ENCODE measurements around the gene RBM25.
"Not testable (repeated sequence)": the region's sequence is repeated elsewhere in the genome, so short reads cannot be mapped to it uniquely, and the experiment has no call there.

The RBM25 gene

DNA sequence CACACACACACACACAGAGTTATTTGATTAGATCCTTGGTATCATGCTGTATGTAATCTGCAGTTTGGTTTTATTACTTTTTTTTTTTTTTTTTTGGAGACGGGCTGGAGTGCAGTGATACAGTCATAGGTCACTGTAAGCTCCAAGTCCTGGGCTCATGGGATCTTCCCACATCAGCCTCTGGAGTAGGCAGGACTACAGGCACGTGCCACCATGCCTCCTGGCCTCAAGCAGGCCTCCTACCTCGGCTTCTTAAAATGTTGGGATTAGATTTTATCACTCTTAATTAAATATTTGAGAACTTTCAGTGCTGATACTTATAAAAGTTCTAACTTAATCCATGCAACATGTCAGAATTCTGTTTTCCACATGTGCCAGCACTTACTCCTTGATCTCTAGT is 46.7 kb downstream of the RBM25 start:
- DNase-seq = no peak

DNA sequence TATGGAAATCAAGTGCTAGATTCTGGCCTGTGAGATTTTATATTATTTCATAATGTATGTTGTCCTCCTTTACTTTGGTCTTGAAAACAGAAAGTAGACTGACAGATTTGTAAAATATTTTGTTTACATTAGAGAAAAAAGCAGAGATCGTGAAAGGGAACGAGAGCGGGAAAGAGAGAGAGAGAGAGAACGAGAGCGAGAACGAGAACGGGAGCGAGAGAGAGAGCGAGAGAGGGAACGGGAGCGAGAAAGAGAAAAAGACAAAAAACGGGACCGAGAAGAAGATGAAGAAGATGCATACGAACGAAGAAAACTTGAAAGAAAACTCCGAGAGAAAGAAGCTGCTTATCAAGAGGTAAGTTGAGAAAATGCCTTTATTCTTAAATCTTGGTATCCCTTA is 47.4 kb downstream of the RBM25 start:
- DNase-seq = no peak

DNA sequence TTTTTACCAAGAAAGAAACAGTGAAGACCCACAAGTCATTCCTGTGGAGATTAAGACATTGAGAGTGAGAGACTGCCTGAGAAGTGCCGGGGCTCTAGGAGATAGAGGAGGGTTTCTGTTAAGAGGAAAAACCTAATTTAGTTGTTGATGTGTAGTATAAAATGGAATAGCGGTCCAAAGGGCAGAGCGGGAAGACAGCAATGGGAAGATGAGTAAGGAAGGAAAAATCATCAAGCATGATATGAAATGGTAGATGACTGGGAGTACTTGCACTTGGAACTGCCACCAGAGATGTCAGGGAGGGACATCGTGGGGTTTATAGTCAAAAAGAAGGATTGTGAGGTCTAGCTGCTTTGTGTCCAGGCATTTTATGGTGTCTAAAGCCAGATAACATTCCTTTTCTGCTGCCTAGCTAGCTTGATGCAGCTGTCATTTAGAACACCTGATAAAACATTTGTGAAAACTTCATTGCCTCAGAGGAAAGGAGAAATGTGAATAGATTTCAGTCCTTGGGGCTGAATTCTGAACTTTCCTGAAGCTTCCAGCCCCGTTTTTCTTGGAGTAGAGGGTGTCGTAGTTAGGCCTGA is 57.8 kb downstream of the RBM25 start:
- no peak for DNase-seq

DNA sequence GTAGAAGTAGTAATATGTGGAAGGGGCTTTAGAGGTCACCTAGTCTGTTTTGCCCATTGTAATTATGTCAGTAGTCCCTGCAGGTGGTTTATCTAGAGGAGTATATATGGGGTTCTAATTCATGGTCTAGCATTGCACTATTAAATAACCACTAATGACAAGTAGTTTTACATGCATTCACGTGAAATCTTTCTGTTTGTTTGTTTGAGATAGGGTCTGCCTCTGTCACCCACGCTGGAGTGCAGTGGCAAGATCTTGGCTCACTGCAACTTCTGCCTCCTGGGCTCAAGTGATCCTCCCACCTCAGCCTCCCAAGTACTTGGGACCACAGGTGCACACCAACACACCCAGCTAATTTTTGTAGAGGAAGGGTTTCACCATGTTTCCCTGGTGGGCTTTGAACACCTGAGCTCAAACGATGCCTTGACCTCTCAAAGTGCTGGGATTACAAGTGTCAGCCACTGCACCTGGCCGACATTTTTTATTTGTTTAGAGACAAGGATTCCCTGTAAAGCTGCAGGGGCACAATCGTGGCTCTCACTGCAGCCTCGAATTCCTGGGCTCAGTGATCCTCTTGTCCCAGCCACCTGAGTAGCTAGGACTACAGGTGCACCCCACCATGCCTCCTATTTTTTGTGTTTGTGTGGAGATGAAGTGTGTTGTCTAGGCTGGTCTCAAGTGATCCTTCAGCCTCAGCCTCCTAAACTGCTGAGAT is 66.0 kb downstream of the RBM25 start:
- no peak for DNase-seq

DNA sequence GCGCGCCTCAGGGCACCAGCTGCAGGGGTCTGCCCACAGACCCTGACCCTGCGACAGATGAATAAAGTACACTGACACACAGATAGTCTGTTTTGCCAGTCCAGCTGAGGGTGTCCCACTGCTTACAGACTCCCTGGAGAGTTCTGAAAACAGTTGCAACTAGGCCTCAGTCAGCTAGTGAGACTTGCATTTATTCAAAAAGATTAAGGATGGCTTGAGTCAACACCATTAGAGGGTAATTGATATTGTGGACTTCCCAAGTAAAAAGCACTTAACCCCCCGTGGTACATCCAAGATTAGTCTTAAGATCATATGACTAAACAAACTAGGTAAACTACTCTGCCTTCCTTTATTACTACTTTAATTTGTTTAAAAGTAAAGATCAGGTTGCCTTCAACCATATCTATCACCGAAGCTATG is 66.8 kb downstream of the RBM25 start:
- no peak for DNase-seq

DNA sequence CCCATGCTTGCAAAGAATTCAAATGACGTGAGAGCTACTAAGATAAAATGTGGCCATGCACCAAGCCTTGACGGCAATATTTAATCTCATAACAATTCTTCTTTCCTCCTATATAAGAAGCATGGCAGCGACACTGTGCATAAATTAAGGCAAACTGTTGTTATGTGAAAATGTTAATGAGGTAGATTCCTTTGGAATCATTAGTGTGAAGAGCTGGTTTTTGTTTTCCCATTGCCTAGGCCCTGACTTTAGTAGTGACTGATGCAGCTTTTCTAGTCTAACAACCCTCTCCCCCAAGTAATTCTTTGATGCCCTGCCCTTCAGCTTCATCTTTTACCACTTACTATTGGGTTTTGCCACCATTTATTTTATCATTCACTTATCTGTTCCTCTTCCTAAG is 67.4 kb downstream of the RBM25 start:
- DNase-seq = no peak

DNA sequence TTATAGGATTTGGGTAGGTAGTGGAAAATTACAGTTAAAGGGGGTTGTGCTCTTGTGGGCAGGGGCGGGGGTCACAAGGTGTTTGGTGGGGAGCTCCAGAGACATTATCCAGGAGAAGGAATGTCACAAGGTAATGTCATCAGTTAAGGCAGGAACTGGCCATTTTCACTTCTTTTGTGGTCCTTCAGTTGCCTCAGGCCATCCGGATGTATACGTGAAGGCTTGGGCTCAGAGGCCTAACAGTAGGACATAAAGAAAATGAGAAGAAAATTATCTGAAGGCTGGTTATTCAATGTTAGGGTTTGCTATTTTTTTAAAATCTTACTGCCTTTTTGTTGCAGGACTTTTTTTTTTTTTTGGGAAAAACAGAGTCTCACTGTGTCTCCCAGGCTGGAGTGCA is 75.5 kb downstream of the RBM25 start:
- no peak for DNase-seq

DNA sequence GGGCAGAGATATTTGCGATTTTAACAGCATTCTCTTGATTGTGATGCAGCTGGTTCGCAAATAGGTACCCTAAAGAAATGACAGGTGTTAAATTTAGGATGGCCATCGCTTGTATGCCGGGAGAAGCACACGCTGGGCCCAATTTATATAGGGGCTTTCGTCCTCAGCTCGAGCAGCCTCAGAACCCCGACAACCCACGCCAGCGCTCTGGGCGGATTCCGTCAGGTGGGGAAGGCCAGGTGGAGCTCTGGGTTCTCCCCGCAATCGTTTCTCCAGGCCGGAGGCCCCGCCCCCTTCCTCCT is 77.7 kb downstream of the RBM25 start:
- no peak for DNase-seq

DNA sequence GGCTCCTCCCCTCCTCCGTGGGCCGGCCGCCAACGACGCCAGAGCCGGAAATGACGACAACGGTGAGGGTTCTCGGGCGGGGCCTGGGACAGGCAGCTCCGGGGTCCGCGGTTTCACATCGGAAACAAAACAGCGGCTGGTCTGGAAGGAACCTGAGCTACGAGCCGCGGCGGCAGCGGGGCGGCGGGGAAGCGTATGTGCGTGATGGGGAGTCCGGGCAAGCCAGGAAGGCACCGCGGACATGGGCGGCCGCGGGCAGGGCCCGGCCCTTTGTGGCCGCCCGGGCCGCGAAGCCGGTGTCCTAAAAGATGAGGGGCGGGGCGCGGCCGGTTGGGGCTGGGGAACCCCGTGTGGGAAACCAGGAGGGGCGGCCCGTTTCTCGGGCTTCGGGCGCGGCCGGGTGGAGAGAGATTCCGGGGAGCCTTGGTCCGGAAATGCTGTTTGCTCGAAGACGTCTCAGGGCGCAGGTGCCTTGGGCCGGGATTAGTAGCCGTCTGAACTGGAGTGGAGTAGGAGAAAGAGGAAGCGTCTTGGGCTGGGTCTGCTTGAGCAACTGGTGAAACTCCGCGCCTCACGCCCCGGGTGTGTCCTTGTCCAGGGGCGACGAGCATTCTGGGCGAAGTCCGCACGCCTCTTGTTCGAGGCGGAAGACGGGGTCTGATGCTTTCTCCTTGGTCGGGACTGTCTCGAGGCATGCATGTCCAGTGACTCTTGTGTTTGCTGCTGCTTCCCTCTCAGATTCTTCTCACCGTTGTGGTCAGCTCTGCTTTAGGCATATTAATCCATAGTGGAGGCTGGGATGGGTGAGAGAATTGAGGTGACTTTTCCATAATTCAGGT is 78.3 kb downstream of the RBM25 start, which contains the start of gene PSEN1:
PSEN1 (plus strand) TSS at position 121 of the 839 bp plus-strand sequence. CDS start 11,513 bp downstream, outside the sequence.
- peak; percentile 87 to 92 for DNase-seq

DNA sequence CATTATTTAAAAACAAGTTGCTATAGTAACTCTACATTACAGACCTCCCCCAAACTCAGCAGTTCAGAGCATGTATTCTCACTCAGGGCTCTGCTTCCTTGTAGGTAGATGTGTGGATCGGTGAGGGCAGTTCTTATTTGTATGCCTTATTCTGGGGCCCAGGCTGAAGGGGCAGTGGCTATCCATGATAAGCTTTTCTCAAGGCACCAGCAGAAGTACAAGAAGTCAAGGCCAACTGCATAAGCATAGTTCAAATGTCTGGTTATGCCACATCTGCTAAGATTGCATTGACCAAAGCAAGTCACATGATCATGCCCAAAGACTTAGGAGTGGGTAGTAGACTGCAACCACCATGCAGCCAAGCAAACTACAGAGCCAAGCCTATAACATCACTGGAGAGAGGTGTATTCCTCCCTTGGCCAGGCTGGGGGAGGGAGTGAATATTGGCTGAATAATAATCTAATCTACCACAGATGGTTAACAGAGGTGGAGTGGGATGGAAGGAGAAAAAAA is 82.5 kb downstream of the RBM25 start:
- DNase-seq = no peak

DNA sequence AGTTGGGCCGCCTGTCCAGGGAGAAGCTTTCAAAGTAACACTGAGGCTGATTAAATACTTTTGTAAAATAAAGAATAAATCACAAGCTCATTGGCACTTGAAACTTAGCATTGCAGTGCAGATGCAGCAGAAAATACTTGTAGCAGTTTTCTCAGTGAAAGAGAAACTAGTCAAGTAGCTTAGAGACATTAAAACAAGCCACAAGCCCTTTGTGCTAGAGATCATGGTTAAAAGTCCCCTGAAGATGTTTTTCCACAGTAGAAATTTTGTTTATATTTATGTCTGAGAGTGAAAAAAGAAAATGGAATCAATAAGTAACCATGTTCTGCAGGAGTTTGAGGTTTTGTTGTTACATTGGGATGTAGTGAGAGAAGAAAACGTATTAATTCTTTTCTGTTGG is 83.9 kb downstream of the RBM25 start:
- DNase-seq = no peak

DNA sequence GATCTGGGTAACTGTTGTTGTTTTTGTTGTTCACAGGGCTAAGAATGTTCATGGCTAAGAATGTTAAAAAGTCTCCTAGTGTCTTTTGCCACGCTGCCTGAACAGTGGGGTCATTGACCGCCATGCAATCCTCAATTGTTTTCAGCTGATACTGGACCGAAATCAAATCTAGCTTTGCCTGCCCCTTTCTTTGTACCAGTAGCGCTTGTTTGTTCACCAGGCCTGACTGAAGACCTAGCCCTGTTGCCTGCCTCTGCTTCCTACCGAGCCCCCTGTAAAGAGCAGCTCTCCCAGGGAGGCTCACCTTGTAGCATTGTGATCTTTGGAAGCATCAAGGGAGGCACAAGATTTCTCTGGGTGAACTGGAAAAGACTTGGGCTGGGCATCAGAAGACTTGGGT is 84.7 kb downstream of the RBM25 start:
- DNase-seq = no peak

DNA sequence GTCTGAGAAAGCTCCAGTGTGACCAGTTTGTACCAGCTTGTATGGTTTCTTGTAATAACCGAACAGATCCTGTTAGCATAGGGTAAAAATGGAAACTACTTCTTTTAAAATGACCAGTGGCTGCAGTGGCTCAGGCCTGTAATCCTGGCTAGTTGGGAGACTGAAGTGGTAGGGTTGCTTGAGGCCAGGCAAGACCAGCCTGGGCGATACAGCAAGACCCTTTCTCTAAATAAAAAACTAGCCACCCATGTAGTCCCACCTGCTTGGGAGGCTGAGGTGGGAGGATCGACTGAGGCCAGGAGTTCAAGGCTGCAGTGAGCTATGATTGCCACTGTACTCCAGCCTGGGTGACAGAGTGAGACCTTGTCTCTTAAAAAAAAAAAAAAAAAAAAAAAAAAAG is 85.3 kb downstream of the RBM25 start:
- no peak for DNase-seq

DNA sequence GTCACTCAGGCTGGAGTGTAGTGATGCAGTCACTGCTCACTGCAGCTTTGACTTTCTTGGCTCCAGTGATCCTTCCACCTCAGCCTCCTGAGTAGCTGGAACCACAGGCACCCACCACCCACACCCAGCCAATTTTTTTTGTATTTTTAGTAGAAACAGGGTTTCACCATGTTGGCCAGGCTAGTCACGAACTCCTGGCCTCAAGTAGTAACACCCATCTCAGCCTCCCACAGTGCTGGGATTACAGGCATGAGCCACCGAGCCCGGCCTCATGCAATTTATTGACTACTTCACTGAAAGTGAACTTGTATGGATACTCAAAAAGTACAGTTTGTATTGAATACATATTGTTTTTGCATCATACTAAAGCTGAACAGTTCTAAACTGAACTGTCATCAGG is 87.0 kb downstream of the RBM25 start:
- DNase-seq = no peak

DNA sequence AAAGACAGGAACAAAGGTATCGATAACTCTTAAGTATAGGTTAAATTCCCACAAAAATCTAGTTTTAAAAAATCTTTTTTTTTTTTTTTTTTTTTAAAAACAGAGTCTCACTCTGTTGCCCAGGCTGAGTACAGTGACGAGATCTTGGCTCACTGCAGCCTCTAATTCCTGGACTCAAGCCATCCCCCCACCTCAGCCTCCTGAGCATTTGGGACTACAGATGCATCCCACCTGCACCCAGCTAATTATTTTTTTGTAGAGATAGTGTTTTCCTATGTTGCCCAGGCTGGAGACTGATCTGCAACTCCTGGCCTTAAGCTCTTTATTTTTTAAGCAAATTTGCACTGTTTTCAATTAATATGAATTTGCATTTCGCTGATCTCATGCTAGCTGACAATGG is 87.8 kb downstream of the RBM25 start:
- DNase-seq = no peak

DNA sequence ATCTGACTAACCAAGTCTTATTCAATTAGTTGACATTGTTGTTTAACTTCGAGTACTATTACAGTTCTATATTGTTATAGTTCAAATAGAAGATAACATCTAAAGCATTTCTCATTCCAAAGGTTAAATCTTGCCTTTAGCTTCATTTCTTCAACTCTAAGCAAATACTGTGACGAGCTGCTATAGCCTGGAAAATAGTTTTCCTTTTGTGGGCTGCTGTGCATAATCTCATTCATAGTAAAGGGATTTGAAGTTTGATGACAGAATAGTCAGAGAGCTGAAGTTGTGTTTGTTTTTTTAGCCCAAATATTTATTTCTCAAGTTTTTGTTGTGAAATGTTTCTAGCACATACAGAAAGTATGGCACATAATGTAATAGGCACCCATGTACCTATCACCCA is 91.4 kb downstream of the RBM25 start:
- DNase-seq = no peak

DNA sequence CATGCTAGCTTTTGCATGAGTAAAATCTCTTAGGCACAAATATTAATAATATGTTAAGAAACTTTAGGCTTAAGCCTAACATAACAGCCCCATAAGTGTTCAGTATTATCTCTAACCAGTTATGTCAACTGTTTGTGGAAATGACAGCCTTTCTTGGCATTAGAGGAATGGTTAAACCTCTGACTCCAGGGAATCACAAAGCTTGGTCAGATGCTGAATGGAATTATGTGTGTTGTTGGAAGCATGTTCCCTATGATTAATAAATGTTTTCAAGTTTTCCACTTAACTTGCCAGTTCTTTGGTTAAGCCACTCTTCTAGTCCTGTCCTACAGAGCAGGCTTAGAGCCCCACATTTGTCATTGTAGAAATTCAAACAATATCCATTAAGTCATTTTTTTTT is 94.9 kb downstream of the RBM25 start:
- no peak for DNase-seq

DNA sequence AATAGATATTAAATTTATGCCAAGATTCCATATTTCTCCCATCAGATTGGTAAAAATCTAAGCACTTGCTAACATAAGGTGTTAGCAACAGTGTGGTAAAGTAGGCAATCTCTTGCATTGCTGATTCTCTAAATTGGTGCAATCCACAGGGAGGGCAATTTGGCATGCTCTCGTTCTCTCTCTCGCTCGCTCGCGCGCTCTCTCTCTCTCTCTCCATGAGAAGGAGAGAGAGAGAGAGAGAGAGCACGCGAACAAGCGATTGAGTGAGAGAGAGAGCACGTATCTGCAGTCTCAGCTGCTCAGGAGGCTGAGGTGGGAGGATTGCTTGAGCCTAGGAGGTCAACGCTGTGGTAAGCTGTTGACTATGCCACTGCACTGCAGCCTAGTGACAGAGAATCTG is 103.9 kb downstream of the RBM25 start:
- DNase-seq = no peak

DNA sequence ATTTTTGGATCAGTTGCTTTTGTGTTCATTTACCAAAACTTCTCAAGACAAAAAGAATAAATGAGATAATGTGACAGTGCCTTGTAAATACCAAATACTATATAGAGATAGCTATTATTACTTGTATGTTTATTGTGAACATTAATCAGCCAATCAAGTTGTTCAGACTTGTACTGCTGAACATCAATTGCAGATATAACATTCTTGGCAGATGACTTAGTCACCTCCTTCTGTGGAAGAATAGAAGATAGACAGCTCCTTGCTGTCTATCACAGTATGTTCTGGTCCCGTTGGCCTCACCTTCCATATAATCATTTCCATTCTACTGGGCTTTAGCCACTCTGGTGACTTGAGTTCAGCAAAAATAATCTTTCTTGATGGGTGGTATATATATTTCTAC is 108.1 kb downstream of the RBM25 start:
- DNase-seq = no peak

DNA sequence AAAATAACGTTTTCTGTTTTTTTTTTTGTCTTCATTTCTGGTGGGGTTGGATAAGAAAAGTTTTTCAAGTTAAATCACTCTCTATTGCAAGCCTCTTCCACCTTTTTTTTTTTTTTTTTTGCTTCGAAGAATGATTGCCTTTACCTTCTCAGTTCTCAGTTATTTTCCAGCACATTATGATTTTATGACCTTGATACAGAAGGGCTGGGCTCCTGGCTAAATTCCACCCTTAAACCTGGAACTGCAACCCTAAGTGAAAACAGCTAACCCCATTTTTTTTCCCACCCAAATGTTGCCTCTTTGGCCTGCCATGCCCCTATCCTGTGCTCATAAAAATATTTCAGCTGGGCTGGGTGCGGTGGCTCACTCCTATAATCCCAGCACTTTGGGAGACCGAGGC is 109.4 kb downstream of the RBM25 start:
- no peak for DNase-seq

DNA sequence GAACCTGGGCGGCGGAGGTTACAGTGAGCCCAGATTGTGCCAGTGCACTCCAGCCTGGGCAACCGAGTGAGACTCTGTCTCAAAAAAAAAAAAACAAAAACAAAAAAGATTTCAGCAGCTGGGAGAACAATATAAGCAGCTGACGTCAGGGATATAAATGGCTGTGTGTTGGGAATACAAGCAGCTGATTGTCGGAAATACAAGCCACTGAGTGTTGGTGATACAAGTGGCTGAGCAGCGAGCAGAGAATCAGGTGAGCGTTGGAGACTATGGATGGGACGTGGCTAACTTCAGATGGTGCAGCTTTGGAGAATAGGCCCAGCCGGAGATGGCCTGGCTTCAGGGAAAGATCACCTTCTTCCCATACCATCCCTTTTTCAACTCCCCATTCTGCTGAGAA is 109.9 kb downstream of the RBM25 start:
- DNase-seq = no peak

DNA sequence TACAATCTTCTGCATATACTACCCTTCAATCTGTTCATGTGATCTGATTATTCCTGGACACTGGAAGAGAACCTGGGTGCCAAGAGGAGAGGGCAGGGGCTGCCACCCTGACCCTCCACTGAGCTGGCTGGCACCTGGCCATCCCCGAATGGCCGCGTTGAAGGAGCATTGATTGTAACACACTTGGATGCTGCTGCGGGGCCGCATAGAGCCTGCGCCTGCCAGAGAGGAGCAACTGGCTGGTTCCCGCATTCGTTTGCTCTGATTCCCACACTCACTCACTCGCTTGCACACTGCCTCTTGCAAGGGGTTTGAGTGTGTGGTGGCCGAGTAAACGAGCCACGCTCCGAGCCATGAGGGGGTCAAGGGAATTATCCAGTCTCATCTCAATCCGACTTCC is 110.4 kb downstream of the RBM25 start:
- DNase-seq = no peak

DNA sequence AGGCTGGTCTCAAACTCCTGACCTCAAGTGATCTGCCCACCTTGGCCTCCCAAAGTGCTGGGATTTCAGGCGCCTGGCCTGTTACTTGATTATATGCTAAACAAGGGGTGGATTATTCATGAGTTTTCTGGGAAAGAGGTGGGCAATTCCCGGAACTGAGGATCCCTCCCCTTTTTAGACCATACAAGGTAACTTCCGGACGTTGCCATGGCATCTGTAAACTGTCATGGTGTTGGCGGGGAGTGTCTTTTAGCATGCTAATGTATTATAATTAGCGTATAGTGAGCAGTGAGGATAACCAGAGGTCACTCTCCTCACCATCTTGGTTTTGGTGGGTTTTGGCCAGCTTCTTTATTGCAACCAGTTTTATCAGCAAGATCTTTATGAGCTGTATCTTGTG is 111.5 kb downstream of the RBM25 start:
- not testable (repeated sequence) for DNase-seq

DNA sequence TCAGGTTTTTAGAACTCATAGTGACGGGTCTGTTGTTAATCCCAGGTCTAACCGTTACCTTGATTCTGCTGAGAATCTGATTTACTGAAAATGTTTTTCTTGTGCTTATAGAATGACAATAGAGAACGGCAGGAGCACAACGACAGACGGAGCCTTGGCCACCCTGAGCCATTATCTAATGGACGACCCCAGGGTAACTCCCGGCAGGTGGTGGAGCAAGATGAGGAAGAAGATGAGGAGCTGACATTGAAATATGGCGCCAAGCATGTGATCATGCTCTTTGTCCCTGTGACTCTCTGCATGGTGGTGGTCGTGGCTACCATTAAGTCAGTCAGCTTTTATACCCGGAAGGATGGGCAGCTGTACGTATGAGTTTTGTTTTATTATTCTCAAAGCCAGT is 112.4 kb downstream of the RBM25 start:
- DNase-seq = no peak

Measured in AML-193 (cell line).